H9 (cell line): ENCODE measurements around the gene PRKCZ. TPM values are rescaled to one million over a fixed set of nuclear protein-coding genes. Genes with fewer than 3 reads are reported as not detected.

Experiments used
- DNase-seq: peaks from one replicate; pipeline ENCODE4 v3.0.0-alpha.2; 2017
- H2AFZ ChIP-seq: one replicate; pipeline ENCODE4 v1.6.1; 2013; ENCODE audit warnings: mild to moderate bottlenecking, low read length, control low read depth, moderate library complexity
- H2AK5ac ChIP-seq: 2 replicates; pipeline ENCODE4 v1.6.1; 2013; ENCODE audit warnings: low read length, control low read depth, mixed read lengths; ENCODE audit not compliant: insufficient read length
- H2BK120ac ChIP-seq: one replicate; pipeline ENCODE4 v1.6.1; 2013; ENCODE audit warnings: low read depth, mild to moderate bottlenecking, low read length, control low read depth, inconsistent platforms; ENCODE audit not compliant: poor library complexity, severe bottlenecking
- H2BK12ac ChIP-seq: 2 replicates; pipeline ENCODE4 v1.6.1; 2013; ENCODE audit warnings: low read length, control low read depth, mixed read lengths, low read depth; ENCODE audit not compliant: insufficient read length
- H2BK15ac ChIP-seq: 2 replicates; pipeline ENCODE4 v1.6.1; 2013; ENCODE audit warnings: low read depth, low read length, control low read depth
- H2BK20ac ChIP-seq: one replicate; pipeline ENCODE4 v1.6.1; 2013; ENCODE audit warnings: low read depth, mild to moderate bottlenecking, low read length, control low read depth, inconsistent platforms; ENCODE audit not compliant: poor library complexity, severe bottlenecking
- H2BK5ac ChIP-seq: 2 replicates; pipeline ENCODE4 v1.6.1; 2013; ENCODE audit warnings: low read length, control low read depth, mixed read lengths; ENCODE audit not compliant: insufficient read length
- H3K14ac ChIP-seq: 2 replicates; pipeline ENCODE4 v1.6.1; 2013; ENCODE audit warnings: low read length, control low read depth; ENCODE audit not compliant: insufficient read depth
- H3K18ac ChIP-seq: 2 replicates; pipeline ENCODE4 v1.6.1; 2013; ENCODE audit warnings: low read depth, mild to moderate bottlenecking, mixed read lengths, low read length, control low read depth; ENCODE audit not compliant: insufficient read length
- H3K23ac ChIP-seq: 2 replicates; pipeline ENCODE4 v1.6.1; 2013; ENCODE audit warnings: low read length, control low read depth, mixed read lengths, low read depth; ENCODE audit not compliant: insufficient read length
- H3K23me2 ChIP-seq: 2 replicates; pipeline ENCODE4 v1.6.1; 2013; ENCODE audit warnings: low read depth, mild to moderate bottlenecking, mixed read lengths, low read length, control low read depth; ENCODE audit not compliant: insufficient read length, poor library complexity, severe bottlenecking
- H3K27ac ChIP-seq: 2 replicates; pipeline ENCODE4 v1.5.1; 2013; ENCODE audit warnings: low read length, control low read depth, mixed read lengths, low read depth; ENCODE audit not compliant: insufficient read length
- H3K27me3 ChIP-seq: 2 replicates; pipeline ENCODE4 v1.6.1; 2013; ENCODE audit warnings: low read length, control low read depth, inconsistent platforms; ENCODE audit not compliant: insufficient read depth
- H3K4ac ChIP-seq: 2 replicates; pipeline ENCODE4 v1.6.1; 2013; ENCODE audit warnings: low read depth, mild to moderate bottlenecking, control low read depth, inconsistent platforms, low read length, moderate library complexity
- H3K4me1 ChIP-seq: 2 replicates; pipeline ENCODE4 v1.6.1; 2013; ENCODE audit warnings: low read length, control low read depth, inconsistent platforms; ENCODE audit not compliant: insufficient read depth
- H3K4me2 ChIP-seq: 2 replicates; pipeline ENCODE4 v1.6.1; 2013; ENCODE audit warnings: low read length, control low read depth, mixed read lengths; ENCODE audit not compliant: insufficient read length, insufficient read depth
- H3K56ac ChIP-seq: 2 replicates; pipeline ENCODE4 v1.6.1; 2013; ENCODE audit warnings: low read depth, mild to moderate bottlenecking, mixed read lengths, low read length, control low read depth; ENCODE audit not compliant: insufficient read length
- H3K79me1 ChIP-seq: 2 replicates; pipeline ENCODE4 v1.6.1; 2013; ENCODE audit warnings: low read depth, mild to moderate bottlenecking, moderate library complexity, low read length, control low read depth, inconsistent platforms; ENCODE audit not compliant: insufficient read depth, poor library complexity, severe bottlenecking
- H3K79me2 ChIP-seq: 2 replicates; pipeline ENCODE4 v1.6.1; 2013; ENCODE audit warnings: low read length, control low read depth, inconsistent platforms; ENCODE audit not compliant: insufficient read depth
- H3K9ac ChIP-seq: 2 replicates; pipeline ENCODE4 v1.6.1; 2013; ENCODE audit warnings: low read length, control low read depth, mixed read lengths; ENCODE audit not compliant: insufficient read length; ENCODE audit errors: extremely low read depth
- H3K9me3 ChIP-seq: one replicate; pipeline ENCODE4 v1.6.1; 2013; ENCODE audit warnings: low read depth, low read length, inconsistent platforms; ENCODE audit not compliant: control insufficient read depth
- H3T11ph ChIP-seq: one replicate; pipeline ENCODE4 v1.6.1; 2013; ENCODE audit warnings: mild to moderate bottlenecking, low read length, control low read depth, inconsistent platforms
- H4K20me1 ChIP-seq: one replicate; pipeline ENCODE4 v1.6.1; 2013; ENCODE audit not compliant: control insufficient read depth, insufficient read length, insufficient read depth
- H4K5ac ChIP-seq: 2 replicates; pipeline ENCODE4 v1.6.1; 2013; ENCODE audit warnings: low read depth, mild to moderate bottlenecking, mixed read lengths, low read length, control low read depth; ENCODE audit not compliant: insufficient read length
- H4K8ac ChIP-seq: replicated peaks from 2 replicates; pipeline ENCODE4 v1.6.1; 2013; ENCODE audit warnings: low read length, control low read depth, mixed read lengths, low read depth; ENCODE audit not compliant: insufficient read length
- H4K91ac ChIP-seq: 2 replicates; pipeline ENCODE4 v1.6.1; 2013; ENCODE audit warnings: low read depth, mild to moderate bottlenecking, moderate library complexity, mixed read lengths, low read length, control low read depth; ENCODE audit not compliant: insufficient read length
- H3K27ac Mint-ChIP-seq, 3 experiments: 2 replicates in 2 of 3; 3 replicates in 1 of 3; pipeline ENCODE4 v1.8.0; 2020 to 2021; ENCODE audit warnings: mixed read lengths in 3 of 3, mild to moderate bottlenecking in 1 of 3, moderate library complexity in 1 of 3
- H3K27me3 Mint-ChIP-seq: 2 replicates; pipeline ENCODE4 v1.8.0; 2021; ENCODE audit warnings: low read depth, mild to moderate bottlenecking, moderate library complexity, mixed read lengths
- H3K36me3 Mint-ChIP-seq, 3 experiments: 2 replicates in 2 of 3; 3 replicates in 1 of 3; pipeline ENCODE4 v1.8.0; 2020 to 2021; ENCODE audit warnings: low read depth in 3 of 3, mixed read lengths in 3 of 3; ENCODE audit not compliant: insufficient read depth in 1 of 3
- H3K4me1 Mint-ChIP-seq, 2 experiments: 2 replicates each; pipeline ENCODE4 v1.8.0; 2020; ENCODE audit warnings: mixed read lengths in 2 of 2
- H3K4me3 Mint-ChIP-seq, 2 experiments: 2 replicates in 1 of 2; 3 replicates in 1 of 2; pipeline ENCODE4 v1.8.0; 2020 to 2021; ENCODE audit warnings: mild to moderate bottlenecking in 2 of 2, mixed read lengths in 2 of 2, moderate library complexity in 1 of 2
- H3K9me3 Mint-ChIP-seq, 2 experiments: 2 replicates in 1 of 2; 3 replicates in 1 of 2; pipeline ENCODE4 v1.8.0; 2020; ENCODE audit warnings: mild to moderate bottlenecking in 2 of 2, mixed read lengths in 2 of 2, moderate library complexity in 1 of 2
- WGBS: extraction: QIAGEN DNeasy Blood & Tissue Kit; methylation state at CpG from one replicate; pipeline ENCODE4 v1.1.7; 2013; ENCODE audit warnings: missing lambda C conversion rate, low lambda C conversion rate, mixed read lengths; ENCODE audit not compliant: insufficient read length; ENCODE audit errors: extremely low coverage; 5-methylcytosine and 5-hydroxymethylcytosine counted together
- total RNA-seq: library from RNA; stranded (reverse); gene quantifications from 2 replicates; pipeline ENCODE4 v1.2.1, GENCODE V29; 2021
- TF ChIP-seq, protein P1 (sequence below): fragments of 200-600 bp; sonication (generic); conservative IDR thresholded peaks from 3 replicates; pipeline ENCODE4 v1.8.0; 2021; ENCODE audit warnings: antibody characterized with exemption, mild to moderate bottlenecking

PRKCZ gene
- total RNA-seq, 1 experiment from 2014 or later = 48.4 TPM

DNA sequence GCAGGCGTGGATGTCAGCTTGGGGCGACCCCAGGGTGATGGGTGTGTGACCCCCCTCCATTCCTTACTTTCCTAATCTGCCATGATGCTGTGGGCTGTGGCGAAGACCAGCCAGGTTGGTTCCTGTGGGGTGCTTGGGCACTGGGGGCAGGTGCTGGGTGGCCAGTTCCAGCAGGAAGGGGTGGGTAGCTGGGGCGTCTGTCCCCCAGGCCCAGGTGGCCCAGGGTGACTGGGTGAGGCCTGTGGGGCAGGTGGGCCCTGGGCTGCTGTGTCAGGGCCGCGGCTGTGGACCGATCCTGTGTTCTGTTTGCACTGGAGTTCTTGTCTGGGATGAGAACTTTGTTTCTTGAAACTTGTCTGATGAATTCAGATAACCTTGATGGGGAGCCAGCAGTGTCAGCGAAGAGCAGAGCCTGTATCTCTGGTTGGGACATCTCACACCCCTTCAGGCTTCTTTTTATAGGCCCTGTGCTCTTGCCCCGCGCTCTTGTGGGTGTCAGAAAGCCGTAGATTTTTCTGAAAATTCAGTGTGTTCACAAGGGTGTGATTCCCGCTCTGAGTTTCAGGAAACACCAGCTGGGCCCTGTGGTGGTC lies 3.7 kb downstream of the PRKCZ start:
- H2BK12ac ChIP-seq = no peak overlapping the region
- Mint-ChIP-seq H3K9me3 (no peaks in the 10 kb centered on the region; a peak in 1 of 5 replicates), H3K4me3 (no peak overlapping the region), H3K36me3 (peaks cover 6 to 30% (median 23%) of the 10 kb centered on the region in 3 experiments), H3K27ac (peak overlapping the region in 1 of 3 experiments; percentile 63; a peak in 2 of 7 replicates), H3K27me3 (peaks cover 3% of the 10 kb centered on the region), H3K4me1 (peaks cover 9 to 10% of the 10 kb centered on the region in 2 experiments)
- H3K14ac ChIP-seq = no peak overlapping the region
- no CpG with 5 or more reads among the region's 12 CpGs for WGBS
- no peak overlapping the region for H2AK5ac ChIP-seq
- H3K23me2 ChIP-seq = peaks cover 7% of the 10 kb centered on the region
- H2BK20ac ChIP-seq = no peak overlapping the region
- H3T11ph ChIP-seq = no peak overlapping the region
- no peaks in the 10 kb centered on the region; the same call in 1 of the 2 replicates for H3K4me1 ChIP-seq
- no peaks in the 10 kb centered on the region for H3K79me1 ChIP-seq
- H4K8ac ChIP-seq = no peak overlapping the region
- DNase-seq = no peak
- no peak overlapping the region for H4K5ac ChIP-seq
- H3K27me3 ChIP-seq = no peaks in the 10 kb centered on the region
- H2BK120ac ChIP-seq = no peak overlapping the region
- H3K27ac ChIP-seq = no peak overlapping the region
- no peak overlapping the region for H3K9ac ChIP-seq
- no peak overlapping the region for H3K4ac ChIP-seq
- H2BK5ac ChIP-seq = no peak overlapping the region
- no peak overlapping the region for H4K91ac ChIP-seq
- H4K20me1 ChIP-seq = no peaks in the 10 kb centered on the region
- no peak overlapping the region for H2AFZ ChIP-seq
- H3K9me3 ChIP-seq = no peaks in the 10 kb centered on the region
- no peak overlapping the region for H3K56ac ChIP-seq
- H2BK15ac ChIP-seq = no peak overlapping the region
- peaks cover 2% of the 10 kb centered on the region; the same call in 1 of the 2 replicates for H3K79me2 ChIP-seq
- H3K18ac ChIP-seq = no peak overlapping the region
- no peak overlapping the region for H3K4me2 ChIP-seq
- TF ChIP-seq, protein P1, sequence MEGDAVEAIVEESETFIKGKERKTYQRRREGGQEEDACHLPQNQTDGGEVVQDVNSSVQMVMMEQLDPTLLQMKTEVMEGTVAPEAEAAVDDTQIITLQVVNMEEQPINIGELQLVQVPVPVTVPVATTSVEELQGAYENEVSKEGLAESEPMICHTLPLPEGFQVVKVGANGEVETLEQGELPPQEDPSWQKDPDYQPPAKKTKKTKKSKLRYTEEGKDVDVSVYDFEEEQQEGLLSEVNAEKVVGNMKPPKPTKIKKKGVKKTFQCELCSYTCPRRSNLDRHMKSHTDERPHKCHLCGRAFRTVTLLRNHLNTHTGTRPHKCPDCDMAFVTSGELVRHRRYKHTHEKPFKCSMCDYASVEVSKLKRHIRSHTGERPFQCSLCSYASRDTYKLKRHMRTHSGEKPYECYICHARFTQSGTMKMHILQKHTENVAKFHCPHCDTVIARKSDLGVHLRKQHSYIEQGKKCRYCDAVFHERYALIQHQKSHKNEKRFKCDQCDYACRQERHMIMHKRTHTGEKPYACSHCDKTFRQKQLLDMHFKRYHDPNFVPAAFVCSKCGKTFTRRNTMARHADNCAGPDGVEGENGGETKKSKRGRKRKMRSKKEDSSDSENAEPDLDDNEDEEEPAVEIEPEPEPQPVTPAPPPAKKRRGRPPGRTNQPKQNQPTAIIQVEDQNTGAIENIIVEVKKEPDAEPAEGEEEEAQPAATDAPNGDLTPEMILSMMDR = no peak
- no peak overlapping the region for H3K23ac ChIP-seq
